ENCODE measurements around the gene MCEE.

GRCh38 chr2:71151620-71152019 is 21.6 kb upstream of the MCEE start:
- TF ChIP-seq REST (IDR thresholded peaks at IDR 0.05) (no peak), CEBPB (IDR thresholded peaks at IDR 0.05) (no peak), CTCF (IDR thresholded peaks at IDR 0.05) (no peak), SREBF2 (IDR thresholded peaks at IDR 0.05) (no peak), POLR2A (IDR thresholded peaks at IDR 0.05; ENCODE audit: low read length) (no peak), E2F6 (IDR thresholded peaks at IDR 0.05; ENCODE audit: borderline replicate concordance, low read depth) (no peak), MAFK (IDR thresholded peaks at IDR 0.05; ENCODE audit: partially characterized antibody) (no peak), FOSL2 (IDR thresholded peaks at IDR 0.05) (no peak), FOSL2 (CRISPR knock-in tag; IDR thresholded peaks at IDR 0.05) (no peak), SMC3 (IDR thresholded peaks at IDR 0.05) (no peak)
